GM19438 (cell line): ENCODE data around the gene BABAM1.
A peak's percentile ranks its signal among the peaks of the same experiment; 100 is the strongest.

Experiments
- ATAC-seq: cut with Tn5 transposase; IDR thresholded peaks from one replicate; pipeline ENCODE4 v1.9.1; 2021; ENCODE audit warnings: low read depth; ENCODE audit not compliant: unreplicated experiment

The BABAM1 gene

DNA sequence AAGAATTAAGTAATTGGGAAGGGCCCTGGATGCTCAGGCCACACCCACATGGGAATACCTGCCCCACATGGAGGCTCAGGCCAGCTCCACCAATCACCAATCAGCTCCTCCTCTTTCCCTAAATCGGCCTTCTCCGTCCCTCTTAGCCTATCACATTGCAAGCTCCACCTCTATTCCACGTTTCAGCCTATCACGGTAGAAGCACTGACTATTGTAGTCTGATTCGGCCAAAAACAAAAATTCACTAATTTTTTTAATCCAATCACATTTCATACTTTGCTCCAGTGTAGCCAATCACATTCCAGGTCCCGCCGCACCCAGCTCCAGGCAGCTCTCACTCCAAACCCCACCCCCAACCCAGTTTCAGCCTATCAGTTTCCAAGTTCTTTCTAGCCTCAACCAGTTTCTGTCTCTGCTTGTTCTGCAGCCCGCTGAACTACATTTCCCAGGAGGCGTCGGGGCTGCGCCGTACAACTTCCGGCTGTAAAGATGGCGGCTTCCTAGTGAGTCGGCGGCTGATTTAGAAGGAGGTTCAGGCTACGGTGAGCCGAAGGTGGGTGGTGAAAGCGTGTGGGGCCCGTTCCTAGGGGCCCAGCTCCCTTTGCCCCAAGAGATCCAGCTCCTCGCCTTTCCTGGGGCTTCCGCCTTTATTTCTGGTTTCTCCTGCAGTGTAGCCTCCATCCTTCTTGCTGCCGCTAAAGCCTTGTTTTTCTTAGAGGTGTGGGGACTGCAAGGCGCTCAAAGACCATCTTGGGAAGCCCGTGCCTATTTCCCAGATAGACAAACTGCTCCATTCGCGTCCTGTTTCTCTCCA, at the start of gene BABAM1:
Gene BABAM1 (plus strand): TSS at position 469 of the 814 bp plus-strand sequence. CDS start 1,364 bp downstream, outside the sequence.
- ATAC-seq, result peak; percentile 92

DNA sequence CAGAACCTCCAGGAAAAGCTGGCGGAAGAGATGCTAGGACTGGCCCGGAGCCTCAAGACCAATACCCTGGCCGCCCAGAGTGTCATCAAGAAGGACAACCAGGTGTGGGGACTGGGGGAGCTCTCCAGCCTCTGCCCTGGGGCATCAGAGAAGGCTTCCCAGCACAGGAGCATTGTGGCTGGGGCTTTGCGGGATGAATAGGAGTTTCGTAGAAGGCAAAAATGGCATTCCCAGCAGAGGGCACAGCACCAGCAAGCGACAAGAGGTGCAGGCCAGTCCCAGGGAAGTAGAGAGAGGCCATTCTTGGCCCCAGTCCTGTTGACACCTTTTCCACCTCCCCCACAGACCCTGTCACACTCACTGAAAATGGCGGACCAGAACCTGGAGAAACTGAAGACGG, 48.0 kb upstream of the BABAM1 start:
- no peak for ATAC-seq

- ATAC-seq, result no peak
These were observed 47.0 kb upstream of the BABAM1 start for GRCh38 chr19:17220207-17220758.

DNA sequence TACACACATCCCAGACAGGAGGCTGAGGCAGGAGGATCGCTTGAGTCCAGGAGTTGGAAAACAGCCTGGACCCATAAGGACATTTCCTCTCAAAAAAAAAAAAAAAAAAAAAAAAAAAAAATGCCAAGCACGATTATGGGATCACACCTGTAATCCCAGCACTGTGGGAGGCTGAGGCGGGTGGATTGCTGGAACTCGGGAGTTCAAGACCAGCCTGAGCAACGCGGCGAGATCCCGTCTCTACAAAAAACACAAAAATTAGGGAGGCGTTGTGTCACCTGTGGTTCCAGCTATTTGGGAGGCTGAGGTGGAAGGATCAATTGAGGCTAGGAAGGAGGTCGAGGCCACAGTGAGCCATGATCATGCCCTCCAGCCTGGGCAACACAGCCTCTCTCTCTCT, 42.2 kb upstream of the BABAM1 start:
- no peak for ATAC-seq

DNA sequence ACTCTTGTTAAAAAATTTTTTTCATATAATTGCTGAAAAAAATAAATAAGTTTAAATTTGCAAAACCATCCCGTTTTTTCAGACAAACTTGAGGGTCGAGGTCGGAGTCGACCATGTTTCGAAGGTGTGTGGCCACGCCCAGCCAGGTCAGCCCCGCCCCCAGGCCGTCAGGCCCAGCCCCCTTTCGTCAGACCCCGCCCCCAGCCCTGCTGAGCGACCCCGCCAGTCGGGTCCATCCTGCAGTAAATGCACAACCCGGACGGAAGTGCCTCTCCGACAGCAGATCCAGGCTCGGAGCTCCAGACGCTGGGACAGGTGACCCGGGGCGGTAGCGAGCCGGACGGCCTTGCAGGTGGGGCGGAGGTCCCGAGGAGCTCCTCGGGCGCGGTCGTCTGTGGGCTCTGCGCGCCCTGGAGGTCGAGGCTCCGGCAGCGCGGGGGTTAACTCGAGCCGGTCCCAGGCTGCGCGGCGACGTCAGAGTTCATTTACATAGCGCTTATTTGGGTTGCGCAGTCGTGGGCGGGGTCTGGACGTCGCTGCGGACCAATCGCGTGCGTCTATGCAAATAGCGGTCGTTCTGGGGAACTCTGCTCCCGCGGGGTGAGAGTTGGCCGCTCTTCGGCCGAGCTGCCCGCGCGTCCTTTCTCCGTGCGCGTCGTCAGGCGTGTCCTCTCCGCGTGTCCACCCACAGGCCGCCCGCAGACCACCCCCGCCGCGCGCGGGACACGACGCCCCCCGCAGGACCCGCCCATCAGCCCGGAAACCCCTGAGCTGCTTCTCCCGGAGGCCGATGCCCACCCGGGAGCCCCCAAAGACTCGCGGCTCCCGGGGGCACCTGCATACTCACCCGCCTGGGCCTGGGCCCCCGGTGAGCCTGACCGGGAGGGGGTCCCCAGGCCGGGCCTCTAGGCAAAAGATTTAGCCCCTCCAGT, 41.0 kb upstream of the BABAM1 start, which contains the start of gene OCEL1:
Gene OCEL1 (plus strand): TSS at position 225 of the 932 bp plus-strand sequence. CDS start 22 bp downstream, at position 247.
- peak; percentile 93 for ATAC-seq

DNA sequence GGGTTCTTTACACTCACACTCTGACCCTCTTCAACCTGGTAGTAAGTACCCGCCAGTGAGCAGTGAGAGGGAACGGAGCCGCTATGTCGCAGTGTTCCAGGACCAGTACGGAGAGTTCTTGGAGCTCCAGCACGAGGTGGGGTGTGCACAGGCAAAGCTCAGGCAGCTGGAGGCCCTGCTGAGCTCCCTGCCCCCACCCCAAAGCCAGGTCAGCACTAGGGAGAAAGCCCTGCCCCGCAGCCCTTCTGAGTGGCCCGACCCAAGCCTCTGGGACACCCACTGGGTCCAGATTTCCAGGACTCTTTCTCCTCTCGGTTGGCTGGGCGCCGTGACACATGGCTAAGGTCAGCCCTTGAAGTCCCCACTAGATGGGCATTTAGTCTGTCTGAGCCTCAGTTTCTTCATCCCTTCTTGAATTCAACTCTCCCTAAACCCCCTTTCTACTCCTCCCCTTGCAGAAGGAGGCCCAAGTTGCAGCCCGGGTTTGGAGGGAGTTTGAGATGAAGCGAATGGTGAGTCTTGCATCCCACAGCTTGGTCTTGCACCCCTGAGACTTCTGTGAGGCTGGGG, 39.4 kb upstream of the BABAM1 start:
- ATAC-seq, result no peak

- no peak for ATAC-seq
These were observed 37.4 kb upstream of the BABAM1 start for GRCh38 chr19:17229890-17230289.

DNA sequence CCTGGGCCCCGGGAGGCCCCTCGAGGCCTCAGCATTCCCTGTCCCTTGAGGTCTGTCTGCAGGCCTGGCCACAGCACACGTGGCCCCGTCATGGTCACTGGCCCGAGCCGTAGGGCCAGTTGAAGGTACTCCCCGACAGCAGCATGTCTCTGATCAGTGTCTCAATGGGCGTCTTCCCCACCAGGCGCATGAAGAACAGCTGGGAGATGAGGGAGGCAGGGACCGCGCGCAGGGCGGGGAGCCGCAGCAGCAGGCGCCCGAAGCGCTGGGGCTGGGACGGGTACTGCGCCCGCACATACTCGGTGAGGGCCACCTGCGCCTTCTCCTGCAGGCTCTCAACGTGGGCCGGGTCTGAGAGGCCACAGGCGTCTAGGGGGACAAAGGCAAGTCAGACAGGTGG, 35.0 kb upstream of the BABAM1 start:
- ATAC-seq, result no peak

- peak; percentile 64 for ATAC-seq
These were observed 32.3 kb upstream of the BABAM1 start for GRCh38 chr19:17234911-17235299.

DNA sequence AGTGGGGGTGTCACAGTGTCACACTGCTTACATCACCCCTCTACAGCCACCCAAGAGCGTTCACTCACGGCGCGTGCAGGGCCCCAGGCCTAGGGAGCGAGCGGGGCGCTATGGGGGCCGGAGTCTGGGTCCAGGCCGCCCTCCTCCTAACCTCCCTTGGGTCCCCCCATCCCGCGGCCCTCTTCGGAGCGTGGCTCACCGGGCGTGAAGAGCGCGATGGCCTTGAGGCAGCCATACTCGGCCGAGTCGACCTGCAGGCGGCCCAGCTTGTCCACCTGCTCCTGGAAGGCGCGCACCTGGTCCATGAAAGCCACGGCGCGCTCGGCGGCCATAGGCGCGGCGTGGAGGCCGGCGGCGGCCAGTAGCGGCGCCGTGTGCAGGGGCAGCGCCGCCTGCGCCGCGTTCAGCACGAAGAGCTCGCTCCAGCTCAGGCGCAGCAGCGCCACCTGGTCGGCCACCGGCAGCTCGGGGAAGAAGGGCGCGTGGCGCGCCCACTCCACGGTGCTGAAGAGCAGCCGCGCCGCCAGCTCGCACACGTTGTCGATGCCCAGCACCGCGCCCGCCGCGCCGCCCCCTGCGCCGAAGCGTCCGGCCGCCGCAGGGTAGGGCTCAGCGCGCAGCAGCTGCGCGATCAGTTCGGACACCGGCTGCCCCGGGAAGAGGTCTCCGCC, 31.8 kb upstream of the BABAM1 start:
- ATAC-seq, result peak; percentile 61

DNA sequence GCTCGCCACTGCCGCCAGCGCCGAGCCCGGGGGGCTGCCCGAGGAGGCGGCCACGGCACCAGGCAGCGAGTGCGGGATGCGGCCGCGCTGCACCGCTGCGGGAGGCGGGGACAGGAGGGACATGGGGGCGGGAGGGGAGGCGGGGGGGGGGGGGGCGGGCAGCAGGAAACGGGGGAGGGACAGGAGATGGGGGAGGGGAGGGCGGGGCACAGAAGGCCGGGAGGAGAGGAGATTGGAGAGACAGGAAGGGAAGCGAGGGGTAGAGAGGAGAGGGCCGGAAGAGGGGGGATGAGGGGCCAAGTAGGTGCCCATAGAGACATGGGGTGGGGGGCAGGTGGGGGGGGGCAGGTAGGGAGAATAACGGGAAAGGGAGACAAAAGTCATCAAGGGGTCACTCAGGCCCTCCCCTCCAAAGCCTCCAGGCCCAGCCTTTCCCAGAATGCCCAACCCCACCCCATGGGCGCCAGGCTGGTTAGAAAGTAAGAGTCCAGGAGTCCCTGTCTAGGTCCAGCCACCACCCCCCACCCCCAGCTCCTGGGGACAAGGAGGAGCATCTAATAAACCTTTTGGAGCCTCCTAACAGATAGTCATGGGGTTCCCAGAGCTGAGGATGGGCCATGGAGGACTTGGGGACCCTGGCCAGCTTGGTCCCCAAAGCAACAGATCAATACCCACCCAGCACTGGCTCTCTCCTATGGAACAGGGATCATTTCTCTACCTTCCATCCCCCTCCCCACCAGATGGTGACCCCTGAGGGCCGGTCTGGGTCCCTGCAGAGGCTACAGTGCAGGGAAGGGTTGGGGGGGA, 31.1 kb upstream of the BABAM1 start:
- peak; percentile 31 for ATAC-seq

DNA sequence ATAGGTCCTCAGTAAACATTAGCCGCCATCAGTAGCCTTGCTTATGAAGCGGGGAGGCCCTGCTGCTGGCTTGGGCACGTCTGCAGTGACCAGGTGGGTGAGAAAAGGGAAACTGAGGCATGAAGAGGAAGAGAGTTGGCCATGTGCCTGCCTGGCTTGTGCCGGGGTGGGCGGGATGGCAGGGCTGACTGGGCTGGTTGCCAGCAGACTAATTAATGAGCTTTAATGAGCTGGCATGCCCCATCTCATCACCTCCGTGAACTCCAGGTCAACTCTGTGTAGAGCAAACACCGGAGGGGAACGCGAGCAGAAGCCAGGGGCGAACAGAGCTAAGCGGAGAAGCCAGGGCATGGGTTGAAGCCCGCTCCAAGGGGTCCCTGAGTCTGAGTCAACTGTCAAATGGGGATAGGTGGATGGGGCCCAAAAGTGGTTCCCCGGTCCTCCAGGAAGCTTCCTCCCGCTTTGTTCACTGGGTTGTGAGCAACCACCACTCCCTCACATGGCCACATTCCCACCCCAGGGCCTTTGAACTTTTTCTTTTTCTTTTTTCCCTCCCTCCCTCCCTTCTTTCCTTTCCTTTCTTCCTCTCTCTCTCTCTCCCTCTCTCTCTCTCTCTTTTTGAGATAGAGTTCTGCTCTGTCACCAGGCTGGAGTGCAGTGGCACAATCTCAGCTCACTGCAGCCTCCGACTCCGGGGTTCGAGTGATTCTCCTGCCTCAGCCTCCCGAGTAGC, 30.3 kb upstream of the BABAM1 start:
- no peak for ATAC-seq

DNA sequence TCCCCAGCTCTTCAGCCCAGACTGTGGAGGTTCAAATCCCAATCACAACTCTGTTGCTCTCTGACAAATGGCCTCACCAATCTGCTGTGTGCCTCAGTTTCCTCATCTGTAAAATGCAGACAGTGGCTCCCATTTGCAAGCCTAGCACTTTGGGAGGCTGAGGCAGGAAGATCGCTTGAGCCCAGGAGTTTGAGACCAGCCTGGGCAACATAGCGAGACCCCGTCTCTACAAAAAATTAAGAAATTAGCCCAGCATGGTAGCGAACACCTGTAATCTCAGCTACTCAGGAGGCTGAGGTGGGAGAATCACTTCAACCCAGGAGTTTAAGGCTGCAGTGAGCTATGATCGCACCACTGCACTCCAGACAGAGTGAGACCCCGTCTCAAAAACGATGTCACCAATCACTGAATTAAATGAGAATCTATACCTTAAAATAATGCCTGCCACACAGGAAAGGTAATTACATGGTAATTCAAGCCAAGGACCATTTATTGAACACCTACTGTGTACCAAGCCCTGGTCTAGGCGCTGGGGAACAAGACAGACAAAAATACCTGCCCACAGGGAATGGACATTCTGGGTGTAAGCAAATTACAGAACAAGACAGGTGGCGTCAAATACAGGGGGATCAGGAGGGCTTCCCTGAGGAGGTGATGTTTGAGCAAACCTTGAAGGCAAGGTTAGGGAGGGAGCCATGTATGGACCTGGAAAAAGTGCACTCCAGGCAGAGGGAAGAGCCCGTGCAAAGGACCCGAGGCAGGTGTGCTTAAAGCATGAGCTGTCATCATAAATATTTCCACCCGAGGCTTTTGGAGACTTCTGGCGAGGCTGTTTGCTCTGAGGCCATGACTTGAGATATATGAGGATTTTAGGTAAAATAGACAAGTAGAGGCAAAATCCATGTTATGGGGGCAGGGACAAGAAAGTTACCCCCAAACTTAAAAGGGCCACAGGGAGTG, 29.2 kb upstream of the BABAM1 start:
- no peak for ATAC-seq

- ATAC-seq, result no peak
These were observed 27.0 kb upstream of the BABAM1 start for GRCh38 chr19:17240062-17240752.

DNA sequence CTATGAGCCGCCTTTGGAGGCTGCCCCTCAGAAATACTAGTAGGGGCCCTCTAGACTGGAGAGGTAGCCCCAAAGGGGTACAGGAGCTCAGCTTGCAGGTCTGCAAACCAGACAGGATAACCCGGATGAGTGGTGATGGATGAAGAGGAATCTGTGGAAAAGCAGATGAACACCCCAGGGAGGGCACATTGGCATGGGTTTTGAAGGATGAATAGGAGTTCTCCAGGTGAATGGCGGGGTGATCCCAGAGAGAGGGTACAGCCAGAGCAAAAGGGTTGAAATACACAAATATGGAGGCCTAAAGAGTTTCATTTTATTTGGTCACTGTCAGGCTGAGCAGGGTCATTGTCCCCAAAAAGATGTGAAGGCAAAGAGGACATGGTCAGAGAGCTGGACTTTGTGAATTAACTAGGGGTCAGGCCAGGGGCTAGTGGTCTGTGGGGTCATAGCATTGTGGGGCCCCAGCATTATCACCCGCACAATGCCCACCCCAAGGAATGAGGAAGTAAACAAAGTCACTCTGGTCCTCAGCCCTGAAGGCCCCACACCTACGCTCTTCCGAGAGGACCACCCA, 26.3 kb upstream of the BABAM1 start:
- no peak for ATAC-seq

GRCh38 chr19:17242431-17243208, 24.6 kb upstream of the BABAM1 start:
- no peak for ATAC-seq
